COLO668 (cell line): ENCODE measurements around the gene SLC43A1.

ENCODE experiments used
- DNase-seq: peaks from one replicate; lab custom pipeline; 2025; ENCODE audit not compliant: unreplicated experiment; lab: John Stamatoyannopoulos, UW

The SLC43A1 gene

GRCh38 chr11:57498540-57498939 lies 17.0 kb downstream of the SLC43A1 start:
- no peak for DNase-seq

- peak; percentile 23 for DNase-seq
These were observed 17.9 kb downstream of the SLC43A1 start for GRCh38 chr11:57497303-57498247.

- DNase-seq = no peak
These were observed 19.2 kb downstream of the SLC43A1 start for GRCh38 chr11:57496109-57496820.

GRCh38 chr11:57493507-57494503 lies 21.7 kb downstream of the SLC43A1 start:
- peak; percentile 65 for DNase-seq

- peak; percentile 43 for DNase-seq
These were observed 24.0 kb downstream of the SLC43A1 start for GRCh38 chr11:57491371-57492061.

GRCh38 chr11:57490456-57491248 lies 24.9 kb downstream of the SLC43A1 start:
- no peak for DNase-seq

- DNase-seq = no peak
These were observed 27.4 kb downstream of the SLC43A1 start for GRCh38 chr11:57487920-57488659.

GRCh38 chr11:57487021-57487778 lies 28.3 kb downstream of the SLC43A1 start:
- no peak for DNase-seq

- no peak for DNase-seq
These were observed 30.1 kb downstream of the SLC43A1 start for GRCh38 chr11:57485217-57485990.

- DNase-seq = no peak
These were observed 31.3 kb downstream of the SLC43A1 start for GRCh38 chr11:57484141-57484710.

- no peak for DNase-seq
These were observed 32.0 kb downstream of the SLC43A1 start for GRCh38 chr11:57483562-57483918.

- peak; percentile 32 for DNase-seq
These were observed 32.5 kb downstream of the SLC43A1 start for GRCh38 chr11:57482782-57483561.

- DNase-seq = no peak
These were observed 33.4 kb downstream of the SLC43A1 start for GRCh38 chr11:57481915-57482781.

GRCh38 chr11:57481315-57481714 lies 34.2 kb downstream of the SLC43A1 start:
- no peak for DNase-seq

GRCh38 chr11:57480409-57481137 lies 34.9 kb downstream of the SLC43A1 start:
- peak; percentile 70 for DNase-seq
